GM12878 (cell line): ENCODE results near the gene RHOG. TPM values are rescaled to one million over a fixed set of nuclear protein-coding genes. Genes with fewer than 3 reads are reported as not detected.

ENCODE experiments used
- CBFB ChIP-seq: IDR thresholded peaks from 2 replicates; pipeline ENCODE4 v1.6.1; 2016; ENCODE audit warnings: antibody characterized with exemption, low read depth
- CHD1 ChIP-seq: IDR thresholded peaks from 2 replicates; pipeline ENCODE4 v1.6.1; 2012; ENCODE audit warnings: low read depth, low read length, improper control_type of control experiment
- EGR1 ChIP-seq, 2 experiments: IDR thresholded peaks; 1 replicate in 1 of 2; 2 replicates in 1 of 2; pipeline ENCODE4 v1.6.1; 2011 to 2012; ENCODE audit warnings: low read depth in 2 of 2, low read length in 2 of 2, borderline replicate concordance in 1 of 2, mild to moderate bottlenecking in 1 of 2, moderate library complexity in 1 of 2
- ESRRA ChIP-seq: IDR thresholded peaks from 2 replicates; pipeline ENCODE4 v1.6.1; 2012; ENCODE audit warnings: mild to moderate bottlenecking, low read length, improper control_type of control experiment
- FOXM1 ChIP-seq: IDR thresholded peaks from 2 replicates; pipeline ENCODE4 v1.6.1; 2012; ENCODE audit warnings: low read depth, mild to moderate bottlenecking, inconsistent platforms, low read length, moderate library complexity
- HCFC1 ChIP-seq: fragments of 150-350 bp; IDR thresholded peaks from 2 replicates; pipeline ENCODE4 v1.6.1; 2014; ENCODE audit warnings: low read length
- IKZF1 ChIP-seq: fragments of 450-650 bp; conservative IDR thresholded peaks from 2 replicates; pipeline ENCODE4 v1.6.1; 2017; ENCODE audit warnings: antibody characterized with exemption, mild to moderate bottlenecking
- POLR2A ChIP-seq: IDR thresholded peaks from 2 replicates; pipeline ENCODE4 v1.6.1; 2011; ENCODE audit warnings: low read depth, mild to moderate bottlenecking, low read length
- RELA ChIP-seq: fragments of 450-650 bp; IDR thresholded peaks from 2 replicates; pipeline ENCODE4 v1.8.0; 2014; ENCODE audit warnings: borderline replicate concordance; ENCODE audit not compliant: partially characterized antibody
- TBL1XR1 ChIP-seq: IDR thresholded peaks from 2 replicates; pipeline ENCODE4 v1.6.1; 2012; ENCODE audit warnings: low read depth, low read length, improper control_type of control experiment
- YY1 ChIP-seq: IDR thresholded peaks from 2 replicates; pipeline ENCODE4 v1.6.1; 2011; ENCODE audit warnings: low read depth, mild to moderate bottlenecking, low read length
- polyA plus RNA-seq, 11 experiments: library from polyadenylated mRNA; depleted of rRNA in 4 of 11; unstranded in 6 of 11; stranded (reverse) in 5 of 11; fragments of >200 nt; fragmentation: Nextera tagmentation in 4 of 11; fragmentation: Illumina TruSeq in 1 of 11; extraction: Ambion mirVana in 4 of 11; extraction: Trizol in 1 of 11; gene quantifications; 1 replicate in 1 of 11; 2 replicates in 10 of 11; pipeline versions ENCODE4 v1.2.1 to v1.2.3, GENCODE V29; 2011 to 2016; ENCODE audit warnings: inconsistent platforms in 2 of 11, missing spikeins in 2 of 11, low read depth in 1 of 11
- total RNA-seq, 4 experiments: library from RNA; depleted of rRNA in 3 of 4; stranded (reverse); fragments of >200 nt in 3 of 4; fragmentation: Illumina TruSeq in 1 of 4; extraction: Trizol in 1 of 4; gene quantifications; 2 replicates each; pipeline versions ENCODE4 v1.2.1 to v1.2.3, GENCODE V29; 2013 to 2021
- TF ChIP-seq, protein P1 (sequence below): IDR thresholded peaks from 2 replicates; pipeline ENCODE4 v1.6.1; 2012; ENCODE audit warnings: low read depth, low read length, improper control_type of control experiment
- TF ChIP-seq, protein P2 (sequence below): fragments of 450-650 bp; IDR thresholded peaks from 2 replicates; pipeline ENCODE4 v1.6.1; 2017; ENCODE audit warnings: low read depth, mild to moderate bottlenecking, moderate library complexity
- TF ChIP-seq, protein P3 (sequence below): fragments of 150-350 bp; IDR thresholded peaks from 2 replicates; pipeline ENCODE4 v1.6.1; 2016; ENCODE audit warnings: low read depth, low read length
- TF ChIP-seq, protein P4 (sequence below), 3 experiments: IDR thresholded peaks in 2 of 3; conservative IDR thresholded peaks in 1 of 3; 2 replicates each; pipeline ENCODE4 v1.5.1; 2011; ENCODE audit warnings: low read depth in 3 of 3, low read length in 3 of 3, mild to moderate bottlenecking in 3 of 3, control low read depth in 2 of 3, moderate library complexity in 2 of 3, inconsistent platforms in 1 of 3, mixed read lengths in 1 of 3; ENCODE audit not compliant: control insufficient read depth in 2 of 3, insufficient read depth in 1 of 3; ENCODE audit errors: extremely low read depth in 1 of 3
- TF ChIP-seq, protein P5 (sequence below): IDR thresholded peaks from 2 replicates; pipeline ENCODE4 v1.6.1; 2012; ENCODE audit warnings: low read length, inconsistent platforms
- TF ChIP-seq, protein P6 (sequence below): fragments of 450-650 bp; IDR thresholded peaks from 2 replicates; pipeline ENCODE4 v1.6.1; 2014; ENCODE audit warnings: mild to moderate bottlenecking

RHOG gene
- total and polyA plus RNA-seq, 10 of the 15 experiments (the other 5 are each of a cell fraction or from before 2014, with no cell fraction given) = 16.0 to 172 (median 94.8) TPM

DNA sequence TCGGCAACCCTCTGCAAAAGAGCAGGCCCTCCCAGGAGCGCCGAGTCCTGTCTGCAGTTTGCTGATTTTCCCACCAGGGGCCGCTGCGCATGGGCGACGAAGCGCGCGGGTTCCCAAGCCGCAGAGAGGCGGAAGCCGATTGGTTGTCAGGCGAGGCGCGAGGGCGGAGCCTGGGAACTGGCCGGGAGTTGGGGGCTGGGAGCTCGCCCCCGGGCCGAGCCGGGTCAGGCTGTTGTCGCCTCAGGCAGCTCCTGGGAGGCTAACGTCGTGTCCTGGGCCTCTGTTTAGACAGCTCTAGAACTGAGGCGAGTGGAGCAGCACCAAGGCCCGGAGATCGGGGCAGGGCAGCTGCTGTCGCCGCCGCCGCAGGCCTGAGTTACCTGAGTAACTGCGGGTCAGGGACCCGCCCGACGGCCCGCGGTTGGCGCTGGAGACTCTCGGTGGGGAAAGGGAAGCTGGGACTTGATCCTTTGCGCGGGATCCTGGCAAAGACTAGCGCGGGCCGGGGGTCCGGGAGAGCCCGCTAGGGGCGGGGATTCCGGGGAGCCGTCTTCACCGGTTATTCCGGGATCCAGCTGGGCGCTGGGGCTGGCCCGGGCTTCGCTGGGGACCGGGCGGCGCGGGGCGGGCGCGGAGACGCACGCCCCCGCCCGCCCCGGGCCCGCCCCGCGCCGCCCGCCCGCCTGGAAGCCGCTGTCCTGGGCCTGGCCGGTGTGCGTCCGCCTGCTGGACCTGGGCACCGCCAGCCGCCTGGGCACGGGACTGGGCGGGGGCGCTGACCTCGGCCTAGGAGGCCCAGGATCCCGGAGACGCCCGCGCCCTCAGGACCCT is 14.4 kb upstream of the RHOG start, which contains the start of gene STIM1 (continued):
- TF ChIP-seq POLR2A = peak; percentile 72
- TF ChIP-seq CHD1 = no peak; the same call in 1 of the 2 replicates
- TF ChIP-seq, protein P1, sequence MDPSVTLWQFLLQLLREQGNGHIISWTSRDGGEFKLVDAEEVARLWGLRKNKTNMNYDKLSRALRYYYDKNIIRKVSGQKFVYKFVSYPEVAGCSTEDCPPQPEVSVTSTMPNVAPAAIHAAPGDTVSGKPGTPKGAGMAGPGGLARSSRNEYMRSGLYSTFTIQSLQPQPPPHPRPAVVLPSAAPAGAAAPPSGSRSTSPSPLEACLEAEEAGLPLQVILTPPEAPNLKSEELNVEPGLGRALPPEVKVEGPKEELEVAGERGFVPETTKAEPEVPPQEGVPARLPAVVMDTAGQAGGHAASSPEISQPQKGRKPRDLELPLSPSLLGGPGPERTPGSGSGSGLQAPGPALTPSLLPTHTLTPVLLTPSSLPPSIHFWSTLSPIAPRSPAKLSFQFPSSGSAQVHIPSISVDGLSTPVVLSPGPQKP = 0 out of 2 replicates have a peak, but pooled peaks have one; percentile 22
- TF ChIP-seq, protein P2, sequence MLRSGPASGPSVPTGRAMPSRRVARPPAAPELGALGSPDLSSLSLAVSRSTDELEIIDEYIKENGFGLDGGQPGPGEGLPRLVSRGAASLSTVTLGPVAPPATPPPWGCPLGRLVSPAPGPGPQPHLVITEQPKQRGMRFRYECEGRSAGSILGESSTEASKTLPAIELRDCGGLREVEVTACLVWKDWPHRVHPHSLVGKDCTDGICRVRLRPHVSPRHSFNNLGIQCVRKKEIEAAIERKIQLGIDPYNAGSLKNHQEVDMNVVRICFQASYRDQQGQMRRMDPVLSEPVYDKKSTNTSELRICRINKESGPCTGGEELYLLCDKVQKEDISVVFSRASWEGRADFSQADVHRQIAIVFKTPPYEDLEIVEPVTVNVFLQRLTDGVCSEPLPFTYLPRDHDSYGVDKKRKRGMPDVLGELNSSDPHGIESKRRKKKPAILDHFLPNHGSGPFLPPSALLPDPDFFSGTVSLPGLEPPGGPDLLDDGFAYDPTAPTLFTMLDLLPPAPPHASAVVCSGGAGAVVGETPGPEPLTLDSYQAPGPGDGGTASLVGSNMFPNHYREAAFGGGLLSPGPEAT = peak; percentile 53; the same call in 1 of the 2 replicates
- TF ChIP-seq YY1 = peak; percentile 79
- TF ChIP-seq, protein P3, sequence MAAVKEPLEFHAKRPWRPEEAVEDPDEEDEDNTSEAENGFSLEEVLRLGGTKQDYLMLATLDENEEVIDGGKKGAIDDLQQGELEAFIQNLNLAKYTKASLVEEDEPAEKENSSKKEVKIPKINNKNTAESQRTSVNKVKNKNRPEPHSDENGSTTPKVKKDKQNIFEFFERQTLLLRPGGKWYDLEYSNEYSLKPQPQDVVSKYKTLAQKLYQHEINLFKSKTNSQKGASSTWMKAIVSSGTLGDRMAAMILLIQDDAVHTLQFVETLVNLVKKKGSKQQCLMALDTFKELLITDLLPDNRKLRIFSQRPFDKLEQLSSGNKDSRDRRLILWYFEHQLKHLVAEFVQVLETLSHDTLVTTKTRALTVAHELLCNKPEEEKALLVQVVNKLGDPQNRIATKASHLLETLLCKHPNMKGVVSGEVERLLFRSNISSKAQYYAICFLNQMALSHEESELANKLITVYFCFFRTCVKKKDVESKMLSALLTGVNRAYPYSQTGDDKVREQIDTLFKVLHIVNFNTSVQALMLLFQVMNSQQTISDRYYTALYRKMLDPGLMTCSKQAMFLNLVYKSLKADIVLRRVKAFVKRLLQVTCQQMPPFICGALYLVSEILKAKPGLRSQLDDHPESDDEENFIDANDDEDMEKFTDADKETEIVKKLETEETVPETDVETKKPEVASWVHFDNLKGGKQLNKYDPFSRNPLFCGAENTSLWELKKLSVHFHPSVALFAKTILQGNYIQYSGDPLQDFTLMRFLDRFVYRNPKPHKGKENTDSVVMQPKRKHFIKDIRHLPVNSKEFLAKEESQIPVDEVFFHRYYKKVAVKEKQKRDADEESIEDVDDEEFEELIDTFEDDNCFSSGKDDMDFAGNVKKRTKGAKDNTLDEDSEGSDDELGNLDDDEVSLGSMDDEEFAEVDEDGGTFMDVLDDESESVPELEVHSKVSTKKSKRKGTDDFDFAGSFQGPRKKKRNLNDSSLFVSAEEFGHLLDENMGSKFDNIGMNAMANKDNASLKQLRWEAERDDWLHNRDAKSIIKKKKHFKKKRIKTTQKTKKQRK = no peak
- TF ChIP-seq, protein P4, sequence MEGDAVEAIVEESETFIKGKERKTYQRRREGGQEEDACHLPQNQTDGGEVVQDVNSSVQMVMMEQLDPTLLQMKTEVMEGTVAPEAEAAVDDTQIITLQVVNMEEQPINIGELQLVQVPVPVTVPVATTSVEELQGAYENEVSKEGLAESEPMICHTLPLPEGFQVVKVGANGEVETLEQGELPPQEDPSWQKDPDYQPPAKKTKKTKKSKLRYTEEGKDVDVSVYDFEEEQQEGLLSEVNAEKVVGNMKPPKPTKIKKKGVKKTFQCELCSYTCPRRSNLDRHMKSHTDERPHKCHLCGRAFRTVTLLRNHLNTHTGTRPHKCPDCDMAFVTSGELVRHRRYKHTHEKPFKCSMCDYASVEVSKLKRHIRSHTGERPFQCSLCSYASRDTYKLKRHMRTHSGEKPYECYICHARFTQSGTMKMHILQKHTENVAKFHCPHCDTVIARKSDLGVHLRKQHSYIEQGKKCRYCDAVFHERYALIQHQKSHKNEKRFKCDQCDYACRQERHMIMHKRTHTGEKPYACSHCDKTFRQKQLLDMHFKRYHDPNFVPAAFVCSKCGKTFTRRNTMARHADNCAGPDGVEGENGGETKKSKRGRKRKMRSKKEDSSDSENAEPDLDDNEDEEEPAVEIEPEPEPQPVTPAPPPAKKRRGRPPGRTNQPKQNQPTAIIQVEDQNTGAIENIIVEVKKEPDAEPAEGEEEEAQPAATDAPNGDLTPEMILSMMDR (IDR thresholded peaks at IDR 0.05 in 2 of 3, conservative IDR thresholded peaks at IDR 0.05 in 1 of 3; ENCODE audit: control insufficient read depth in 2 of 3, extremely low read depth in 1 of 3, insufficient read depth in 1 of 3, low read depth in 3 of 3, low read length in 3 of 3) = peak; percentile 87 to 98 (median 93); a peak in 5 of 6 replicates
- TF ChIP-seq, protein P5, sequence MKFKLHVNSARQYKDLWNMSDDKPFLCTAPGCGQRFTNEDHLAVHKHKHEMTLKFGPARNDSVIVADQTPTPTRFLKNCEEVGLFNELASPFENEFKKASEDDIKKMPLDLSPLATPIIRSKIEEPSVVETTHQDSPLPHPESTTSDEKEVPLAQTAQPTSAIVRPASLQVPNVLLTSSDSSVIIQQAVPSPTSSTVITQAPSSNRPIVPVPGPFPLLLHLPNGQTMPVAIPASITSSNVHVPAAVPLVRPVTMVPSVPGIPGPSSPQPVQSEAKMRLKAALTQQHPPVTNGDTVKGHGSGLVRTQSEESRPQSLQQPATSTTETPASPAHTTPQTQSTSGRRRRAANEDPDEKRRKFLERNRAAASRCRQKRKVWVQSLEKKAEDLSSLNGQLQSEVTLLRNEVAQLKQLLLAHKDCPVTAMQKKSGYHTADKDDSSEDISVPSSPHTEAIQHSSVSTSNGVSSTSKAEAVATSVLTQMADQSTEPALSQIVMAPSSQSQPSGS = no peak
- TF ChIP-seq EGR1 (IDR thresholded peaks at IDR 0.05; ENCODE audit: borderline replicate concordance in 1 of 2, low read depth in 2 of 2, low read length in 2 of 2) = peak in 1 of 2 experiments; percentile 71; a peak in 1 of 3 replicates
- TF ChIP-seq, protein P6, sequence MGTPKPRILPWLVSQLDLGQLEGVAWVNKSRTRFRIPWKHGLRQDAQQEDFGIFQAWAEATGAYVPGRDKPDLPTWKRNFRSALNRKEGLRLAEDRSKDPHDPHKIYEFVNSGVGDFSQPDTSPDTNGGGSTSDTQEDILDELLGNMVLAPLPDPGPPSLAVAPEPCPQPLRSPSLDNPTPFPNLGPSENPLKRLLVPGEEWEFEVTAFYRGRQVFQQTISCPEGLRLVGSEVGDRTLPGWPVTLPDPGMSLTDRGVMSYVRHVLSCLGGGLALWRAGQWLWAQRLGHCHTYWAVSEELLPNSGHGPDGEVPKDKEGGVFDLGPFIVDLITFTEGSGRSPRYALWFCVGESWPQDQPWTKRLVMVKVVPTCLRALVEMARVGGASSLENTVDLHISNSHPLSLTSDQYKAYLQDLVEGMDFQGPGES = no peak
- TF ChIP-seq CBFB = peak; percentile 73
- peak; percentile 77 for TF ChIP-seq IKZF1
- peak; percentile 8 for TF ChIP-seq RELA
- TF ChIP-seq ESRRA = peak; percentile 69; the same call in 1 of the 2 replicates
- 0 out of 2 replicates have a peak, but pooled peaks have one; percentile 16 for TF ChIP-seq HCFC1
- peak; percentile 64; the same call in 1 of the 2 replicates for TF ChIP-seq FOXM1
- peak; percentile 73 for TF ChIP-seq TBL1XR1
